Measurements from ENCODE around the gene CDK12. TPM values are rescaled to one million over a fixed set of nuclear protein-coding genes. Genes with fewer than 3 reads are reported as not detected.
"Not testable (repeated sequence)": the region's sequence is repeated elsewhere in the genome, so short reads cannot be mapped to it uniquely, and the experiment has no call there.

Gene CDK12
- total RNA-seq, 2 experiments from 2014 or later: 78.8 to 82.1 TPM

- H3K27ac Mint-ChIP-seq, H3K9me3 Mint-ChIP-seq, H3K4me1 Mint-ChIP-seq, H3K27me3 Mint-ChIP-seq, H3K4me3 Mint-ChIP-seq, DNase-seq: not testable (repeated sequence)
- peaks cover 13% of the 10 kb centered on the region for H3K36me3 Mint-ChIP-seq
Measured at GRCh38 chr17:39479631-39480030, 18.3 kb downstream of the CDK12 start.

GRCh38 chr17:39483506-39483905 lies 22.2 kb downstream of the CDK12 start:
- Mint-ChIP-seq H3K27me3 (no peaks in the 10 kb centered on the region), H3K9me3 (no peaks in the 10 kb centered on the region), H3K36me3 (peaks cover 12% of the 10 kb centered on the region), H3K4me3 (no peak overlapping the region), H3K4me1 (peaks cover 18% of the 10 kb centered on the region), H3K27ac (no peak overlapping the region)
- DNase-seq: no peak

- Mint-ChIP-seq H3K9me3 (no peaks in the 10 kb centered on the region), H3K4me3 (no peak overlapping the region), H3K27ac (no peak overlapping the region), H3K4me1 (peaks cover 16% of the 10 kb centered on the region), H3K27me3 (no peaks in the 10 kb centered on the region), H3K36me3 (peaks cover 12% of the 10 kb centered on the region)
- DNase-seq: no peak
Measured at GRCh38 chr17:39484178-39484577, 22.9 kb downstream of the CDK12 start.

GRCh38 chr17:39485555-39485954 lies 24.3 kb downstream of the CDK12 start:
- H3K4me3 Mint-ChIP-seq: no peak overlapping the region

GRCh38 chr17:39486242-39486641 lies 25.0 kb downstream of the CDK12 start:
- Mint-ChIP-seq H3K36me3 (peaks cover 11% of the 10 kb centered on the region), H3K27ac (no peak overlapping the region), H3K4me1 (peaks cover 15% of the 10 kb centered on the region)

More at GRCh38 chr17:39485555-39485954, 24.3 kb downstream of the CDK12 start:
- no peak for DNase-seq
- Mint-ChIP-seq H3K27me3 (no peaks in the 10 kb centered on the region), H3K4me1 (peaks cover 15% of the 10 kb centered on the region), H3K27ac (no peak overlapping the region), H3K9me3 (no peaks in the 10 kb centered on the region), H3K36me3 (peaks cover 10% of the 10 kb centered on the region)

GRCh38 chr17:39487490-39487889 lies 26.2 kb downstream of the CDK12 start:
- not testable (repeated sequence) for H3K27me3 Mint-ChIP-seq, H3K4me3 Mint-ChIP-seq, H3K27ac Mint-ChIP-seq, DNase-seq, H3K9me3 Mint-ChIP-seq
- Mint-ChIP-seq H3K36me3 (peaks cover 11% of the 10 kb centered on the region), H3K4me1 (peaks cover 15% of the 10 kb centered on the region)

More at GRCh38 chr17:39486242-39486641, 25.0 kb downstream of the CDK12 start:
- no peak for DNase-seq
- Mint-ChIP-seq H3K9me3 (no peaks in the 10 kb centered on the region), H3K4me3 (no peak overlapping the region), H3K27me3 (no peaks in the 10 kb centered on the region)

- DNase-seq: no peak
- Mint-ChIP-seq H3K27me3 (no peaks in the 10 kb centered on the region), H3K9me3 (no peaks in the 10 kb centered on the region), H3K4me1 (peaks cover 15% of the 10 kb centered on the region), H3K36me3 (peaks cover 11% of the 10 kb centered on the region), H3K27ac (no peak overlapping the region), H3K4me3 (no peak overlapping the region)
Measured at GRCh38 chr17:39487946-39488345, 26.7 kb downstream of the CDK12 start.

- H3K9me3 Mint-ChIP-seq, H3K27me3 Mint-ChIP-seq: not testable (repeated sequence)
- H3K36me3 Mint-ChIP-seq: peaks cover 23% of the 10 kb centered on the region
Measured at GRCh38 chr17:39496921-39497320, 35.6 kb downstream of the CDK12 start.

GRCh38 chr17:39507511-39507910 lies 46.2 kb downstream of the CDK12 start:
- H3K9me3 Mint-ChIP-seq: no peaks in the 10 kb centered on the region
- no peak overlapping the region for H3K4me3 Mint-ChIP-seq
- H3K27me3 Mint-ChIP-seq: no peaks in the 10 kb centered on the region
- DNase-seq: no peak
- H3K36me3 Mint-ChIP-seq: peaks cover 50% of the 10 kb centered on the region
- H3K27ac Mint-ChIP-seq: no peak overlapping the region
- H3K4me1 Mint-ChIP-seq: peaks cover 1% of the 10 kb centered on the region

More at GRCh38 chr17:39496921-39497320, 35.6 kb downstream of the CDK12 start:
- not testable (repeated sequence) for H3K4me3 Mint-ChIP-seq, H3K4me1 Mint-ChIP-seq, DNase-seq, H3K27ac Mint-ChIP-seq

- H3K36me3 Mint-ChIP-seq: peaks cover 51% of the 10 kb centered on the region
- peaks cover 11% of the 10 kb centered on the region for H3K4me1 Mint-ChIP-seq
- H3K9me3 Mint-ChIP-seq: no peaks in the 10 kb centered on the region
- no peak overlapping the region for H3K4me3 Mint-ChIP-seq
- no peak overlapping the region for H3K27ac Mint-ChIP-seq
- H3K27me3 Mint-ChIP-seq: no peaks in the 10 kb centered on the region
- no peak for DNase-seq
Measured at GRCh38 chr17:39508987-39509386, 47.7 kb downstream of the CDK12 start.

- H3K27ac Mint-ChIP-seq: peak overlapping the region; percentile 29
- peaks cover 11% of the 10 kb centered on the region for H3K4me1 Mint-ChIP-seq
- no peak overlapping the region for H3K4me3 Mint-ChIP-seq
- no peaks in the 10 kb centered on the region for H3K27me3 Mint-ChIP-seq
- DNase-seq: no peak
- H3K9me3 Mint-ChIP-seq: no peaks in the 10 kb centered on the region
- peaks cover 48% of the 10 kb centered on the region for H3K36me3 Mint-ChIP-seq
Measured at GRCh38 chr17:39513309-39513708, 52.0 kb downstream of the CDK12 start.

- no peak for DNase-seq
- Mint-ChIP-seq H3K36me3 (peaks cover 46% of the 10 kb centered on the region), H3K27me3 (no peaks in the 10 kb centered on the region), H3K4me1 (peaks cover 11% of the 10 kb centered on the region), H3K27ac (peak overlapping the region; percentile 29), H3K9me3 (no peaks in the 10 kb centered on the region), H3K4me3 (no peak overlapping the region)
Measured at GRCh38 chr17:39513915-39514314, 52.6 kb downstream of the CDK12 start.

GRCh38 chr17:39517224-39517623 lies 55.9 kb downstream of the CDK12 start:
- Mint-ChIP-seq H3K4me3 (no peak overlapping the region), H3K4me1 (peaks cover 9% of the 10 kb centered on the region), H3K9me3 (no peaks in the 10 kb centered on the region), H3K27me3 (no peaks in the 10 kb centered on the region), H3K27ac (no peak overlapping the region), H3K36me3 (peaks cover 25% of the 10 kb centered on the region)
- no peak for DNase-seq

GRCh38 chr17:39525801-39526506 lies 64.7 kb downstream of the CDK12 start:
- no peak for DNase-seq
- H3K4me1 Mint-ChIP-seq: no peaks in the 10 kb centered on the region
- peaks cover 20% of the 10 kb centered on the region for H3K36me3 Mint-ChIP-seq
- H3K4me3 Mint-ChIP-seq: no peak overlapping the region
- no peak overlapping the region for H3K27ac Mint-ChIP-seq
- no peaks in the 10 kb centered on the region for H3K27me3 Mint-ChIP-seq
- no peaks in the 10 kb centered on the region for H3K9me3 Mint-ChIP-seq

- Mint-ChIP-seq H3K27ac (no peak overlapping the region), H3K9me3 (no peaks in the 10 kb centered on the region), H3K4me1 (no peaks in the 10 kb centered on the region), H3K27me3 (no peaks in the 10 kb centered on the region), H3K4me3 (no peak overlapping the region), H3K36me3 (peaks cover 21% of the 10 kb centered on the region)
- no peak for DNase-seq
Measured at GRCh38 chr17:39527220-39527813, 66.0 kb downstream of the CDK12 start.

- DNase-seq: no peak
- H3K4me1 Mint-ChIP-seq: no peaks in the 10 kb centered on the region
- H3K9me3 Mint-ChIP-seq: no peaks in the 10 kb centered on the region
- no peak overlapping the region for H3K4me3 Mint-ChIP-seq
- H3K36me3 Mint-ChIP-seq: peaks cover 14% of the 10 kb centered on the region
- no peaks in the 10 kb centered on the region for H3K27me3 Mint-ChIP-seq
- H3K27ac Mint-ChIP-seq: no peak overlapping the region
Measured at GRCh38 chr17:39529455-39529854, 68.2 kb downstream of the CDK12 start.

Data from activated naive CD8-positive, alpha-beta T cell treated with anti-CD3 and anti-CD28 coated beads for 36 hours (primary cell).